Fibroblast of lung (primary cell): Measurements from ENCODE around the gene PRKCA. TPM values are rescaled to one million over a fixed set of nuclear protein-coding genes. Genes with fewer than 3 reads are reported as not detected.

Experiments
- DNase-seq, 2 donors: peaks; one replicate each; pipeline versions ENCODE4 v3.0.0 to v3.0.0-alpha.2; 2010; ENCODE audit warnings: low read depth in 2 of 2
- H2AFZ ChIP-seq: 2 replicates; pipeline ENCODE4 v1.5.1; 2012; ENCODE audit warnings: low read length, control low read depth, inconsistent platforms
- H3K27ac ChIP-seq: 2 replicates; pipeline ENCODE4 v1.5.1; 2011; ENCODE audit warnings: low read length, control low read depth; ENCODE audit not compliant: insufficient read depth
- H3K27me3 ChIP-seq: 2 replicates; pipeline ENCODE4 v1.5.1; 2011; ENCODE audit warnings: mild to moderate bottlenecking, low read length; ENCODE audit not compliant: control insufficient read depth, insufficient read depth
- H3K36me3 ChIP-seq: 2 replicates; pipeline ENCODE4 v1.5.1; 2011; ENCODE audit warnings: low read length; ENCODE audit not compliant: control insufficient read depth, insufficient read depth
- H3K4me1 ChIP-seq: 2 replicates; pipeline ENCODE4 v1.5.1; 2011; ENCODE audit warnings: low read length; ENCODE audit not compliant: control insufficient read depth, insufficient read depth; ENCODE audit errors: extremely low read depth
- H3K4me2 ChIP-seq: 2 replicates; pipeline ENCODE4 v1.5.1; 2011; ENCODE audit warnings: low read length, control low read depth; ENCODE audit not compliant: insufficient read depth; ENCODE audit errors: extremely low read depth
- H3K4me3 ChIP-seq, 4 experiments: fragments of 200-600 bp in 1 of 4; sonication (generic) in 1 of 4; replicated peaks in 1 of 4; 2 replicates each; pipeline ENCODE4 v1.5.1; 2011 to 2016; ENCODE audit warnings: low read length in 4 of 4, low read depth in 3 of 4, mild to moderate bottlenecking in 3 of 4, control low read depth in 2 of 4, inconsistent platforms in 1 of 4, mixed read lengths in 1 of 4; ENCODE audit not compliant: insufficient read depth in 1 of 4; ENCODE audit errors: control extremely low read depth in 1 of 4
- H3K79me2 ChIP-seq: 2 replicates; pipeline ENCODE4 v1.5.1; 2012; ENCODE audit warnings: mild to moderate bottlenecking, low read length, inconsistent platforms; ENCODE audit not compliant: control insufficient read depth, insufficient read depth
- H3K9ac ChIP-seq: 2 replicates; pipeline ENCODE4 v1.5.1; 2011; ENCODE audit warnings: mild to moderate bottlenecking, low read length, control low read depth; ENCODE audit not compliant: insufficient read depth
- H3K9me3 ChIP-seq: 2 replicates; pipeline ENCODE4 v1.5.1; 2012; ENCODE audit warnings: low read depth, low read length; ENCODE audit not compliant: control insufficient read depth, insufficient read depth
- H4K20me1 ChIP-seq: 2 replicates; pipeline ENCODE4 v1.5.1; 2011; ENCODE audit warnings: low read length; ENCODE audit not compliant: control insufficient read depth, insufficient read depth; ENCODE audit errors: extremely low read depth
- CTCF ChIP-seq, 2 donors: IDR thresholded peaks in 1 of 2; conservative IDR thresholded peaks in 1 of 2; 1 replicate in 1 of 2; 2 replicates in 1 of 2; pipeline ENCODE4 v1.5.1; 2011 to 2012; ENCODE audit warnings: low read length in 2 of 2, control low read depth in 1 of 2, inconsistent platforms in 1 of 2, low read depth in 1 of 2, mild to moderate bottlenecking in 1 of 2
- EZH2 ChIP-seq: IDR thresholded peaks from 2 replicates; pipeline ENCODE4 v1.5.1; 2012; ENCODE audit warnings: low read length, control low read depth, mild to moderate bottlenecking; ENCODE audit errors: missing control alignments
- polyA plus RNA-seq, 2 donors: library from polyadenylated mRNA; depleted of rRNA in 1 of 2; stranded (reverse) in 1 of 2; unstranded in 1 of 2; fragments of >200 nt; gene quantifications; 2 replicates each; pipeline ENCODE4 v1.2.1, GENCODE V29; 2011 to 2012; ENCODE audit warnings: missing spikeins in 1 of 2
- total RNA-seq: library from RNA; depleted of rRNA; stranded (reverse); fragments of >200 nt; gene quantifications from 2 replicates; pipeline ENCODE4 v1.2.1, GENCODE V29; 2014

PRKCA gene
- total and polyA plus RNA-seq, 2 donors (not counting 1 experiment from before 2014, with no cell fraction given), result 34.0 to 74.2 TPM

GRCh38 chr17:66730461-66730923 lies 428.1 kb downstream of the PRKCA start:
- no peak overlapping the region for H3K27ac ChIP-seq
- no peaks in the 10 kb centered on the region for H3K79me2 ChIP-seq
- H4K20me1 ChIP-seq, result no peaks in the 10 kb centered on the region
- H2AFZ ChIP-seq, result no peak overlapping the region
- no peak overlapping the region for H3K4me2 ChIP-seq
- peaks cover 6% of the 10 kb centered on the region for H3K36me3 ChIP-seq
- no peaks in the 10 kb centered on the region for H3K4me1 ChIP-seq
- H3K9ac ChIP-seq, result no peak overlapping the region
- H3K4me3 ChIP-seq, result no peak overlapping the region
- DNase-seq, result peak in 1 of 2 donors; percentile 58
- no peaks in the 10 kb centered on the region for H3K9me3 ChIP-seq
- TF ChIP-seq CTCF (conservative IDR thresholded peaks at IDR 0.05 in 1 of 2, IDR thresholded peaks at IDR 0.05 in 1 of 2; ENCODE audit: low read depth in 1 of 2, low read length in 2 of 2), result no peak
- no peak for TF ChIP-seq EZH2
- H3K27me3 ChIP-seq, result no peaks in the 10 kb centered on the region

- Histone ChIP-seq H3K4me3 (no peak overlapping the region), H3K9ac (no peak overlapping the region), H3K36me3 (peaks cover 8% of the 10 kb centered on the region), H4K20me1 (no peaks in the 10 kb centered on the region), H3K9me3 (no peaks in the 10 kb centered on the region), H2AFZ (no peak overlapping the region), H3K27me3 (no peaks in the 10 kb centered on the region), H3K27ac (no peak overlapping the region), H3K79me2 (no peaks in the 10 kb centered on the region), H3K4me1 (no peaks in the 10 kb centered on the region), H3K4me2 (no peak overlapping the region)
- TF ChIP-seq CTCF (conservative IDR thresholded peaks at IDR 0.05 in 1 of 2, IDR thresholded peaks at IDR 0.05 in 1 of 2; ENCODE audit: low read depth in 1 of 2, low read length in 2 of 2) (no peak), EZH2 (no peak)
- DNase-seq, result no peak
These were observed 431.3 kb downstream of the PRKCA start for GRCh38 chr17:66733759-66734158.

GRCh38 chr17:66734186-66734943 lies 432.0 kb downstream of the PRKCA start:
- Histone ChIP-seq H3K27ac (no peak overlapping the region), H3K36me3 (peaks cover 8% of the 10 kb centered on the region)

More at GRCh38 chr17:66734186-66734943, 432.0 kb downstream of the PRKCA start:
- Histone ChIP-seq H3K4me2 (no peak overlapping the region), H3K9me3 (no peaks in the 10 kb centered on the region), H3K4me1 (no peaks in the 10 kb centered on the region), H3K79me2 (no peaks in the 10 kb centered on the region), H3K4me3 (no peak overlapping the region), H3K9ac (no peak overlapping the region), H4K20me1 (no peaks in the 10 kb centered on the region), H2AFZ (no peak overlapping the region), H3K27me3 (no peaks in the 10 kb centered on the region)
- peak in 1 of 2 donors; percentile 11 for DNase-seq
- TF ChIP-seq CTCF (conservative IDR thresholded peaks at IDR 0.05 in 1 of 2, IDR thresholded peaks at IDR 0.05 in 1 of 2; ENCODE audit: low read depth in 1 of 2, low read length in 2 of 2) (no peak), EZH2 (no peak)
